Lower leg skin (tissue), 4 donors: Measurements from ENCODE around the gene GOLIM4. TPM values are rescaled to one million over a fixed set of nuclear protein-coding genes. Genes with fewer than 3 reads are reported as not detected.

Experiments
- DNase-seq, 2 donors: peaks; one replicate each; pipeline ENCODE4 v3.0.0-alpha.2; 2019; ENCODE audit warnings: low spot score in 2 of 2
- H3K4me3 ChIP-seq: fragments of 200-600 bp; sonication (generic); 2 replicates; pipeline ENCODE4 v1.5.1; 2017; ENCODE audit warnings: mild to moderate bottlenecking, low read depth; ENCODE audit not compliant: poor library complexity, severe bottlenecking
- CTCF ChIP-seq, 3 donors: fragments of 450-650 bp; IDR thresholded peaks; one replicate each; pipeline ENCODE4 v1.5.1; 2016; ENCODE audit warnings: antibody characterized with exemption in 3 of 3, mild to moderate bottlenecking in 3 of 3, moderate library complexity in 2 of 3
- POLR2A ChIP-seq, 2 donors: fragments of 450-650 bp; IDR thresholded peaks; one replicate each; pipeline ENCODE4 v1.6.1; 2016 to 2017; ENCODE audit warnings: antibody characterized with exemption in 2 of 2, mild to moderate bottlenecking in 1 of 2, moderate library complexity in 1 of 2
- WGBS, 2 donors: methylation state at CpG; one replicate each; pipeline ENCODE4 v1.1.5; 2018; 5-methylcytosine and 5-hydroxymethylcytosine counted together
- intact Hi-C: fragments of 100-400 bp; cut with DNase I; formaldehyde crosslinking; loops from one replicate; pipeline ENCODE4 v1.15.0; 2023; ENCODE audit warnings: low total_unique reads
- total RNA-seq, 4 donors: library from RNA; depleted of rRNA; stranded (reverse); fragments of >200 nt; gene quantifications; one replicate each; pipeline ENCODE4 v1.1.0, GENCODE V29; 2016

GOLIM4 gene
- total RNA-seq, 4 donors from 2014 or later: 7.6 to 25.5 (median 14.5) TPM

GRCh38 chr3:168117853-168118313, 22.2 kb upstream of the GOLIM4 start:
- no peak for DNase-seq
- TF ChIP-seq CTCF (IDR thresholded peaks at IDR 0.05) (no peak), POLR2A (IDR thresholded peaks at IDR 0.05) (no peak)
- no peak overlapping the region for H3K4me3 ChIP-seq
- WGBS, 2 donors: 44 to 49% methylated on average over 2 of the region's 2 CpGs
- intact Hi-C loops: no loop called here

GRCh38 chr3:168117059-168117458, 21.3 kb upstream of the GOLIM4 start:
- H3K4me3 ChIP-seq: no peak overlapping the region
- intact Hi-C loops: no loop called here
- DNase-seq: peak in 1 of 2 donors; percentile 40
- 52% methylated on average over 3 of the region's 3 CpGs for WGBS, 2 donors
- no peak for TF ChIP-seq CTCF (IDR thresholded peaks at IDR 0.05)
- no peak for TF ChIP-seq POLR2A (IDR thresholded peaks at IDR 0.05)

GRCh38 chr3:168116279-168116678, 20.6 kb upstream of the GOLIM4 start:
- 40 to 49% methylated on average over 4 of the region's 4 CpGs for WGBS, 2 donors
- no peak overlapping the region for H3K4me3 ChIP-seq
- peak; percentile 55 to 83 for DNase-seq
- intact Hi-C loops: no loop called here
- TF ChIP-seq CTCF (IDR thresholded peaks at IDR 0.05) (no peak), POLR2A (IDR thresholded peaks at IDR 0.05) (no peak)

- TF ChIP-seq CTCF (IDR thresholded peaks at IDR 0.05) (no peak), POLR2A (IDR thresholded peaks at IDR 0.05) (no peak)
- intact Hi-C loops: no loop called here
- DNase-seq: no peak
- WGBS, 2 donors: 95 to 96% methylated on average over 1 of the region's 1 CpG
- no peak overlapping the region for H3K4me3 ChIP-seq
Measured at GRCh38 chr3:168113848-168114247, 18.1 kb upstream of the GOLIM4 start.

GRCh38 chr3:168112894-168113293, 17.2 kb upstream of the GOLIM4 start:
- no peak overlapping the region for H3K4me3 ChIP-seq
- TF ChIP-seq CTCF (IDR thresholded peaks at IDR 0.05) (no peak), POLR2A (IDR thresholded peaks at IDR 0.05) (no peak)
- WGBS, 2 donors: 85 to 87% methylated on average over 3 of the region's 3 CpGs
- DNase-seq: no peak
- intact Hi-C loops: no loop called here

- intact Hi-C loops: no loop called here
- no peak for DNase-seq
- no peak overlapping the region for H3K4me3 ChIP-seq
- TF ChIP-seq POLR2A (IDR thresholded peaks at IDR 0.05): no peak
- TF ChIP-seq CTCF (IDR thresholded peaks at IDR 0.05): no peak
Measured at GRCh38 chr3:168104361-168104760, 8.6 kb upstream of the GOLIM4 start.
